Tibial artery (tissue), 4 donors: ENCODE results near the gene HES4.

Source experiments
- DNase-seq, 2 donors: peaks; one replicate each; pipeline ENCODE4 v3.0.0-alpha.2; 2019
- H3K27ac ChIP-seq, 2 donors: fragments of 200-600 bp; sonication (generic) in 1 of 2; 1 replicate in 1 of 2; 2 replicates in 1 of 2; pipeline ENCODE4 v1.5.1; 2018 to 2019; ENCODE audit warnings: mild to moderate bottlenecking in 1 of 2
- H3K27me3 ChIP-seq, 2 donors: fragments of 200-600 bp; sonication (generic) in 1 of 2; one replicate each; pipeline versions ENCODE4 v1.5.1 to v1.6.0; 2016 to 2019
- H3K36me3 ChIP-seq, 3 donors: fragments of 200-600 bp; sonication (generic) in 2 of 3; one replicate each; pipeline ENCODE4 v1.5.1; 2016 to 2019; ENCODE audit warnings: mild to moderate bottlenecking in 2 of 3
- H3K4me1 ChIP-seq, 4 donors: fragments of 200-600 bp; sonication (generic) in 2 of 4; 1 replicate in 3 of 4; 2 replicates in 1 of 4; pipeline ENCODE4 v1.5.1; 2016 to 2019
- H3K4me3 ChIP-seq, 2 donors: fragments of 200-600 bp; sonication (generic) in 1 of 2; 1 replicate in 1 of 2; 2 replicates in 1 of 2; pipeline ENCODE4 v1.5.1; 2018 to 2019; ENCODE audit warnings: mild to moderate bottlenecking in 2 of 2
- H3K9me3 ChIP-seq, 3 donors: fragments of 200-600 bp; sonication (generic) in 1 of 3; one replicate each; pipeline ENCODE4 v1.5.1; 2016 to 2019
- intact Hi-C: fragments of 100-400 bp; cut with DNase I; formaldehyde crosslinking; loops from one replicate; pipeline ENCODE4 v1.15.0; 2023; ENCODE audit warnings: low total_unique reads
- TF ChIP-seq, protein P1 (sequence below), 2 experiments: fragments of 200-600 bp in 1 of 2; fragments of 450-650 bp in 1 of 2; IDR thresholded peaks; one replicate each; pipeline ENCODE4 v1.5.1; 2017 to 2019; ENCODE audit warnings: antibody characterized with exemption in 2 of 2, mild to moderate bottlenecking in 1 of 2, moderate library complexity in 1 of 2

Gene HES4

DNA sequence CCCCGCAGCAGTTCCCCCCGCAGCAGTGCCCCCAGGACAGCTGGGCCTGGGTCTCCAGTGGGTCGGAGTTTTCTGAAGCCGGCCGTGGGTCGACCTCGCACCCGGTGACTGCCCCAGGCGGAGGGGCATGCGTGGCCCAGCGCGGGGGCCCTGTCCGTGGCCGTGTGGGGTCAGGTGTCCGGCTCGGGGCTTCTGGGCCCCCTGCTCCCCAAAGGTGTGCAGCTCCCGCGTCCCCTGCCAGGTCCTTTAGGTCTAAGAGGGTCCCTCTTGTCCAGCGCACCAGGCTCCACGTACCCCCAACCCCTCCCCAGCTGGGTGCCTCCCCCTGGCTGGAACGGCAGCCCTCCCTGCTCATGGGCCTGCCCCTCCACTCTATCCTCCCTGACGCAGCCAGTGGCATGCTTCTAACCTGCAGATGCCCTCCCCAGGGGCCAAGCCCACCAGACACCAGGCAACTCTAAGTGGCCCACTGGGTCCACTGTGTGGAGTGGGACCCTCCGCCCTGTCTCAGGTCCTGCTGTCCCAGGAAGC is 5.9 kb upstream of the HES4 start:
- intact Hi-C loops, result no loop called here
- H3K36me3 ChIP-seq, result peaks cover 0 to 10% (median 0%) of the 10 kb centered on the region in 3 donors
- no peak overlapping the region for H3K4me3 ChIP-seq
- no peak overlapping the region for H3K27ac ChIP-seq
- H3K27me3 ChIP-seq, result peaks cover 0 to 5% of the 10 kb centered on the region in 2 donors
- no peak for DNase-seq
- H3K4me1 ChIP-seq, result peaks cover 0 to 30% (median 23%) of the 10 kb centered on the region in 4 donors
- TF ChIP-seq, protein P1, sequence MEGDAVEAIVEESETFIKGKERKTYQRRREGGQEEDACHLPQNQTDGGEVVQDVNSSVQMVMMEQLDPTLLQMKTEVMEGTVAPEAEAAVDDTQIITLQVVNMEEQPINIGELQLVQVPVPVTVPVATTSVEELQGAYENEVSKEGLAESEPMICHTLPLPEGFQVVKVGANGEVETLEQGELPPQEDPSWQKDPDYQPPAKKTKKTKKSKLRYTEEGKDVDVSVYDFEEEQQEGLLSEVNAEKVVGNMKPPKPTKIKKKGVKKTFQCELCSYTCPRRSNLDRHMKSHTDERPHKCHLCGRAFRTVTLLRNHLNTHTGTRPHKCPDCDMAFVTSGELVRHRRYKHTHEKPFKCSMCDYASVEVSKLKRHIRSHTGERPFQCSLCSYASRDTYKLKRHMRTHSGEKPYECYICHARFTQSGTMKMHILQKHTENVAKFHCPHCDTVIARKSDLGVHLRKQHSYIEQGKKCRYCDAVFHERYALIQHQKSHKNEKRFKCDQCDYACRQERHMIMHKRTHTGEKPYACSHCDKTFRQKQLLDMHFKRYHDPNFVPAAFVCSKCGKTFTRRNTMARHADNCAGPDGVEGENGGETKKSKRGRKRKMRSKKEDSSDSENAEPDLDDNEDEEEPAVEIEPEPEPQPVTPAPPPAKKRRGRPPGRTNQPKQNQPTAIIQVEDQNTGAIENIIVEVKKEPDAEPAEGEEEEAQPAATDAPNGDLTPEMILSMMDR (IDR thresholded peaks at IDR 0.05), result no peak
- H3K9me3 ChIP-seq, result no peaks in the 10 kb centered on the region

DNA sequence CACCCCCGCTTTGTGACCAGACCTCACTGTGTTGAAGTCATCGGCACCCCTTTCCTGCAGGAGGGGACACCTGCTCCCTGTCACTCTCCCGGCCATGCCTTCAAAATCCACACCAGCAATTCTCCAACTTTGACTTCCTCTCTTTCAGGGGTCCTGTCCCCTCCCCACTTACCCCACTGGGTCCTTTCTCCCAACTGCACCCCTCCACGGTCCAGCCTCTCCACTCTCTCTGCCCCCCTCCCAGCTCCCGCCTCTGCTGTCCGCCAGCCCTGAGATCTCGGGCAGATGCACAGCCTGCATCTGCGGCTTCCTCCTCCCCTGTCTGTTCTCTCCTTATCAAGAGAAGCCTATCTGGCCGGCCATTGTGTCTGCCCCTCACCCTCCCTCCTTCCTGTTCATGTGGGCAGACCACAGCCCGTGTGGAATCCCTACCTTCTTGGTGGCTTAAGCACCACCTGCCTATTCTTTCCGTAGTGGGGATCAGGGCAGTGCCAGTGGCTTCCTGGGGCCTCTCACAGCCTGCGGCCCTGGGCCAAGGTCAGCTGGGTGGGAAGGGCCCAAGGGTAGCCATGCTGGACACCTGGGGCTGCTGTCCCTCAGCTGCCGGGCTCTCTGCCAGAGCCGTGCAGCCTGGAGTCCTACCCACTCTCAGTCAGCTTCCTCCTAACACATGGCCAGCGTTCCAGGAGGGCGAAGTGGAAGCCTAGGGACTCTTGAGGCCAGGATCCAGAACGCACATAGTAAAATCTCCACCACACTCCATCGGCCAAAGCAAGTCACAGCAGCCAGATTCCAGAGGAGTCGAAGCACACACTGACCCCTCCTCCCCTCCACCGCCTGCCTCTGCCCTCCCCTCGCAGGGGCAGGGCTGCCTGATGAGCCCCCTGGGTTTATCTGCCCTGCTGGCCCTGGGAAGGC is 5.1 kb upstream of the HES4 start:
- DNase-seq, result peak in 1 of 2 donors; percentile 29
- Histone ChIP-seq H3K27me3 (peaks cover 0 to 5% of the 10 kb centered on the region in 2 donors), H3K9me3 (no peaks in the 10 kb centered on the region), H3K27ac (no peak overlapping the region), H3K4me3 (no peak overlapping the region), H3K36me3 (peaks cover 0 to 10% (median 0%) of the 10 kb centered on the region in 3 donors), H3K4me1 (peaks cover 0 to 36% (median 23%) of the 10 kb centered on the region in 4 donors)
- intact Hi-C loops, result no loop called here
- TF ChIP-seq, protein P1 (IDR thresholded peaks at IDR 0.05), result no peak

DNA sequence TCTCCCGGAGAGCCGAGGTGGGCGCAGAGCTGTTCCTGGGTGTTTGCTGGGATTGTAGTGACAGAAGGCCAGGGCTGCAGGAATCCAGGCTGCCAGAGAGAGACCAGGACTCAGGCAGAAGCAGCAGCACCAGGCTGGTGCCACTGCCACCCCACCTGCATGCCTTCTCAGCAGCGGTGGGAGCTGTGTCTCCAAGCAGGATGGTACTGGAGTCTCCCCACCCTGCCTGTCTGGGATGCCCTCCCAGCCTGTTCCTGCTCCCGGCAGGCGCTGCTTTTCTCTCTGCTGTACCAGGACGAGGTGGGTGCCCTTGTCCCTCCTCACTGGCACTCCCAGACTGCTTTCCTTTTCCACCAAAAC is 4.5 kb upstream of the HES4 start:
- intact Hi-C loops, result no loop called here

GRCh38 chr1:1003618-1004419 is 3.9 kb upstream of the HES4 start:
- TF ChIP-seq, protein P1 (IDR thresholded peaks at IDR 0.05), result no peak
- intact Hi-C loops, result no loop called here
- Histone ChIP-seq H3K36me3 (peaks cover 0 to 10% (median 0%) of the 10 kb centered on the region in 3 donors), H3K9me3 (no peaks in the 10 kb centered on the region), H3K27me3 (peaks cover 0 to 5% of the 10 kb centered on the region in 2 donors), H3K4me1 (peaks cover 0 to 46% (median 23%) of the 10 kb centered on the region in 4 donors), H3K4me3 (no peak overlapping the region), H3K27ac (no peak overlapping the region)
- DNase-seq, result no peak

More for the DNA sequence above, 4.5 kb upstream of the HES4 start:
- H3K4me3 ChIP-seq, result no peak overlapping the region
- H3K27me3 ChIP-seq, result peaks cover 0 to 5% of the 10 kb centered on the region in 2 donors
- DNase-seq, result no peak
- H3K9me3 ChIP-seq, result no peaks in the 10 kb centered on the region
- H3K4me1 ChIP-seq, result peaks cover 0 to 41% (median 23%) of the 10 kb centered on the region in 4 donors
- TF ChIP-seq, protein P1 (IDR thresholded peaks at IDR 0.05), result no peak
- H3K27ac ChIP-seq, result no peak overlapping the region
- peaks cover 0 to 10% (median 0%) of the 10 kb centered on the region in 3 donors for H3K36me3 ChIP-seq

DNA sequence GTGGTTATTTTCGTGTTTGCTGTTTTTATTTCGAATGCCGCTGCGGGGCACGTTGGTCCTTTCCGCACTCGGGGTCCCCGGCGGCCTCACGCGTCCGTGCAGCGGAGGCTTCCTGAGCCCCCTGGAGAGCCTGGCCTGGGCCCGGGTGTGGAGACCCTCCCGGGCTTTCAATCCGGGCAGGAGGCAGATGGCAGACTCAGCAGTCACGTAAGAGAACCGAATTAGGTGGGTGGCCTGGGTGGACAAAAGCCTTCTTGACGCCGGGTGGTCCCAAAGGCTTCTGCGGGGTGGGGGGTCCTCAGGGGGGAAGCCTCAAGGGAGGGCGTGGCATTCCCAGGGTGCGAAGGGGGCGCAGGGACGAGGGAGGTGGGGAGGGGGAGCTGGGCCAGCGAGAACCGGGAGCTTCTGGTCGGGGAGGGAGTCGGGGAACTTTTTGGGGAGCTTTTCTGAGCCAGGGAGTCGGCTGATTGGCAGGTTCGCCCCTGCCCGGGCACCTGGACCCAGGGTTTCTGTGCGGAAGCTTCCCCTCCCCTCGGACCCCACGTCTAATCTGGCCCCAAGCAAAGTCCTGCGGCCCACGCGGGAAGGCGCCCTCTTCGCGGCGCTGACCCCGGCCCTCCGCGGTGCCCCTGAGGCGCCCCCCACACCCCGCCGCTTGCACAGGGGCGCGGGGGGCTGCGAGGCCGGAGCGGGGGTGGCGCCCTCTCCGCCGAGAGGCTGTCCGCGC is 1.3 kb upstream of the HES4 start:
- H3K9me3 ChIP-seq, result no peaks in the 10 kb centered on the region
- intact Hi-C loops, result no loop called here
- peak overlapping the region; percentile 67 to 89 for H3K4me3 ChIP-seq
- peaks cover 0 to 63% (median 37%) of the 10 kb centered on the region in 4 donors for H3K4me1 ChIP-seq
- H3K27me3 ChIP-seq, result peaks cover 0 to 5% of the 10 kb centered on the region in 2 donors
- H3K27ac ChIP-seq, result peak overlapping the region; percentile 100
- TF ChIP-seq, protein P1 (IDR thresholded peaks at IDR 0.05), result no peak
- DNase-seq, result no peak
- H3K36me3 ChIP-seq, result peaks cover 0 to 10% (median 0%) of the 10 kb centered on the region in 3 donors
